Activated T-helper 17 cell treated with anti-CD3 and anti-CD28 coated beads, Interleukin-2, amount 50 U/mL, for 72 hours (primary cell): ENCODE measurements around the gene ADAM12. TPM values are rescaled to one million over a fixed set of nuclear protein-coding genes. Genes with fewer than 3 reads are reported as not detected.

ENCODE experiments used
- ATAC-seq: fragments of 150-1000 bp; cut with Tn5 transposase; replicated peaks from 2 replicates; pipeline ENCODE4 v1.10.0; 2021; ENCODE audit warnings: mild to moderate bottlenecking, moderate library complexity
- H3K27ac Mint-ChIP-seq: one replicate; pipeline ENCODE4 v1.8.0; 2022; ENCODE audit warnings: mixed read lengths
- H3K27me3 Mint-ChIP-seq: one replicate; pipeline ENCODE4 v1.8.0; 2022; ENCODE audit warnings: mixed read lengths
- H3K36me3 Mint-ChIP-seq: one replicate; pipeline ENCODE4 v1.8.0; 2022; ENCODE audit warnings: low read depth, mild to moderate bottlenecking, mixed read lengths
- H3K4me1 Mint-ChIP-seq: one replicate; pipeline ENCODE4 v1.8.0; 2022; ENCODE audit warnings: mixed read lengths
- H3K4me3 Mint-ChIP-seq: one replicate; pipeline ENCODE4 v1.8.0; 2022; ENCODE audit warnings: mild to moderate bottlenecking, mixed read lengths
- H3K9me3 Mint-ChIP-seq: one replicate; pipeline ENCODE4 v1.8.0; 2022; ENCODE audit warnings: mixed read lengths
- total RNA-seq, 2 donors: library from RNA; stranded (reverse); gene quantifications; one replicate each; pipeline ENCODE4 v1.2.3, GENCODE V29; 2022

ADAM12 gene
- total RNA-seq, 2 donors from 2014 or later: 8.4 to 25.5 TPM

DNA sequence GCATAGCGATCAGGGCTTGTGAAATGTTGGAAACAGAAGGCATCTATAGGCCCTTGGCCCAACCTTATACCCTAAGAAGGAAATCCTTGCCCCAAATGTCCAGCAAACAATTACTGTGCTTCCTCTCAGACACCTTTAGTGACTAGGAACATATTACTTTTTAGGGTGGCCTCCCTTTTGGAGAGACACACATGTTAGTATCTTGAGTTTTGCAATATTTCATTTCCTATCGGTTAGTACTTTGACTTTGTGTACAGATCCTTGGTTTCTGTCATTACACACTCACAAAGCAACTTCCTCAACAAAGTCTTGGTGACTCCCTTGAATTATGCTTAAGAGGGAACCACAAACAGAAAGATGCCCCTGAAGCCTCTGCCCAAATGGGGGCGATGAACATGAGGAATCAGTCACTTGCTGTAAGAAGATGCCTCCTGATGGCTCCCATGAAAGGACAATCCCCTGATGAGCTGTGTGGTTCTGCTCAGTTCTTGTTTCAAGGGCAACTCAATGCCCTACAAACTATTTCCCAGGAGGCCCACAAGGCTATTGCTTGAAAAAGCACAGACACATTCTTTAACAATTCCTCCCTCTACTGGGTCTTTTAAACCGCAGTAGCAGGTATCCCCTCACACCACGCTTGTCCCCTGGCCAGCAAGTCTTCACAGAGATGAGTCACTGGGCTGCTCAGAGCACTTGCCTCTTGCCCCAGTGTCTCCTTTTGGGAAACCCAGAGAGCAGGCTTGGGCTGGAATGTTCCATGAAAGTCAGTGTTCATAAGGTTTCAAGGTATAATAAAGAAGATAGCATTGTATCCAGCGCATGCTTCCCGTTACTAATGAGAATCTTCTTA is 295.7 kb downstream of the ADAM12 start:
- Mint-ChIP-seq H3K27ac (no peak overlapping the region), H3K36me3 (no peaks in the 10 kb centered on the region), H3K4me3 (no peak overlapping the region), H3K4me1 (no peaks in the 10 kb centered on the region), H3K9me3 (no peaks in the 10 kb centered on the region), H3K27me3 (no peaks in the 10 kb centered on the region)
- ATAC-seq: no peak

DNA sequence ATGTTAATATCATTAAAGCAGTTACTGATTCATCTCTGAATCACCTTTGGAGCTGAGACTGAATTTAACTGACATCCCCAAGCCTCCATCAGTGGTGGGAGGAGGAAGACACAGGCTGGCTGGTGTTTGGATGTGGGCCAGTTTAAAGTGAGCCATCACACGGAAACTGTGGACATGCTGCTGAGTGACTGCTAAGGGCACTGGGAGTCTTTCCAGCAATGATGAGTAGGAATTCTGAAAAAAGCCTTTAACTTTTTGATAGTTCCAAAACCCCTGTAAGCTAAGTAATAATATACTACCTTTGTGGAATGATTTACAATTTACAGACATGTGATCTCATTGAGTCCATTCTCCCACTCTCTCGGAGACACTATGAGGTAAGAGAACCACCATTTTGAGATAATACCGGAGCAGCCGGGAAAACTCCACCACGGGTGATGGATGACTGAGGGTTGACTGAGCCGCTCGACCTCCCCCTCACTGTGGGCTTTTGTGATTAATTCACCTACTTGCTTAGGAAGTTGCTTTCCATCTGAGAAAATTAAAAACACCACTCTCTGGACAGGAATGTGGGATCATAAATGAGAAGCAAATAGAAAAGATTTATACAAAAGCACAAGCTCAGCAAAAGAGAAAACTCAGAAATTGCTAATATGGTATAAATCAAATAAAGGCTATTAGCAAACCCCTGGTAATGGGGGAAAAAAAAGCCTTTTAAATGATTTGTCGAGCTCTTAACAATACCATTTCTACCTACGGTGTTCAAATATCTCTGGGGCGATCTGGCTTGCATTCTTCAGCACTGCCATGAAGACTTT is 297.2 kb downstream of the ADAM12 start:
- Mint-ChIP-seq H3K27ac (no peak overlapping the region), H3K9me3 (no peaks in the 10 kb centered on the region), H3K4me1 (no peaks in the 10 kb centered on the region), H3K27me3 (no peaks in the 10 kb centered on the region), H3K36me3 (no peaks in the 10 kb centered on the region), H3K4me3 (no peak overlapping the region)
- ATAC-seq: no peak

DNA sequence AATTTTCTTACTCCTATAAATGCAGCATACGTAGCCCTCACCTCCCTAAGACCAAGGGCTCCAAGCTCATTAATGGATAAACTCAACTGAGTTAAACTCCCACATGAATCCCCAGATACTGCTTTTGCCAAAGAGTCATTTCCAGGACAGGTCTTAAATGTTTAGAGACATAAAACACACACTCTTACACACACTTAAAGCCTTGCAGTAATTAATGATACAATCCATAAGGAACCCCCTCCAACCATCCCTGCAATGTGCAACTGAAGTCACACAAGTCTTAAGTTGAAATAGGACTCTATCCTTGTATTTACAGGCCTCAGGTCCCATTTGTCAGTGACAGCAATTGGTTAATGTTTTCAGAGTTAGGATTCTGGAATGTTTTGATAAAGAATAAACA is 297.8 kb downstream of the ADAM12 start:
- Mint-ChIP-seq H3K4me3 (no peak overlapping the region), H3K27me3 (no peaks in the 10 kb centered on the region), H3K27ac (no peak overlapping the region), H3K36me3 (no peaks in the 10 kb centered on the region), H3K4me1 (no peaks in the 10 kb centered on the region), H3K9me3 (no peaks in the 10 kb centered on the region)
- ATAC-seq: no peak

DNA sequence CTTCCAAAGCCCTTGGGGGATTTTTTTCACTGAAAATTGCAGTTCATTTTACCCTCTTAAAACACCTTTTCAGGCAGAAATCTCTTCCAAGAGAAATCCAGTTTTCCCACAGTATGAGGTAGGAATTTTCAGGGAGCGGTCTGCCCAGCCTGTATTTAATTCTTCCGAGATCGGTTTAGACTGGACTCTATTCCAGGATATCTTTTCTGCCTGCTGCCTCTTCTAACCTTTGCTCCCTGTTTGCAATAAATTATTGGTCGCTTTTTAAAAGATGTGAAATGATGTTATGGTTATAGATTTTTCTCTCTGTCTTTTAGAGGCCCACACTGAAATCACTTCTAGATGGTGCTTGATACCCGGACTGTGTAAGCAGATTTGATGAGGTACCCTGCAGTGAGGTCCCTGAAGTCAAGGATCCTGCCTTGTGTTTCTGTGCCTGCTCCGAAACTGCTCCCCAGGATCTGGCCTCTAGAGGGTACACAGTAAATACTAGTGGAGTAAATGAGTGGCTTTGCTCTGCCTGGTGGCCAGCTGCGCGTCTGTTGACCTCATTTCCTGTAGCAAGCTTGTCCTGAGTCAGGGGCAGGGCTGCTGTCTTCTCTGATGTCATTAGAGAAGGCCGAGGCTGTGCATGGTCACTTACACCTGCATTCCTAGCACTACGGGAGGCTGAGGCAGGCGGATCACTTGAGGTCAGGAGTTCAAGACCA is 300.3 kb downstream of the ADAM12 start:
- Mint-ChIP-seq H3K4me1 (no peaks in the 10 kb centered on the region), H3K27ac (no peak overlapping the region), H3K36me3 (no peaks in the 10 kb centered on the region), H3K4me3 (no peak overlapping the region), H3K27me3 (no peaks in the 10 kb centered on the region), H3K9me3 (no peaks in the 10 kb centered on the region)
- ATAC-seq: no peak

DNA sequence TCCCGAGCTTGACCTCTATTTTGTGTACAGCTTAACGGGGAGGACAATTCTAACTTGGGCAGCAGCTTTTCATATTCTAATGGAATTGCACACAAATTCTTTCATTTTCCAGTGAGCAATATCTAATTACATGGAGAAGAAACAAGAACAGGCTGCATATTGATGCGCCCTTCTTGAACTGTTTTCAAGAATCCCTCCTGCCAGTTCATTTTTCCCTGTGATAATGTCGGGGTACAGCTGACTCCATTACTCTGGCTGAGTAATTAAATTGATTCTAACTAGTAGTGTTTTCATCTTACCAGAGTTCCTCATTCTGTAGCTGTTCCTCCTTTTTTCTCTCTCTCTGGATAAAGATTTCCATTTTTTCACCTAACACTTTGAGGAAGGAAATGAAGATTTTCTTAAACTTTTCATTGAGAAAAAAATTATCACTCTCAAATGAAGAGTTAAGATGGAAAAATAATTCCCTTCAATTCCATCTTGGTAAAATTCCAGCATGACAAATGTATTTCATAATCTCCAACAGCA is 301.1 kb downstream of the ADAM12 start:
- Mint-ChIP-seq H3K9me3 (no peaks in the 10 kb centered on the region), H3K27me3 (no peaks in the 10 kb centered on the region), H3K27ac (no peak overlapping the region), H3K4me3 (no peak overlapping the region), H3K36me3 (no peaks in the 10 kb centered on the region), H3K4me1 (no peaks in the 10 kb centered on the region)
- ATAC-seq: no peak

DNA sequence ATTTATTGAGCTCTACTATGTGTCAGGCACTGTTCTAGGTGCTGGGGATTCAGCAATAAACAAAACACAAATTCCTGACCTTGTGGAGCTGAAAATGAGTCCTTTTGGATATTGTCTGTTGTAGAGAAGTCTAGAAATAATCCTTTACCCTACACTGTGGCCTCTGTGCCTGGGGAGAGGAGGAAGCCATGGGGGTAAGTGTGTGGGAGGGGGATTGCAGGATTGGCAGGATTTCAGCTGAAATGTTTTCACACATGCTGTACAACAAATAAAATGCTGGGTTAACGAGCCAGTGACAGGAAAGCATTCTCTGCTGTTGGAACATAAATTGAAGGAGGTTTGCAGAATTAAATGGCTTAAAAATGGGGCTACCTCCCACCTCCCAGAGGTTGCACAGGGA is 302.5 kb downstream of the ADAM12 start:
- H3K27ac Mint-ChIP-seq: no peak overlapping the region
- no peaks in the 10 kb centered on the region for H3K9me3 Mint-ChIP-seq
- H3K4me3 Mint-ChIP-seq: no peak overlapping the region
- H3K36me3 Mint-ChIP-seq: no peaks in the 10 kb centered on the region
- no peaks in the 10 kb centered on the region for H3K4me1 Mint-ChIP-seq
- no peaks in the 10 kb centered on the region for H3K27me3 Mint-ChIP-seq
- no peak for ATAC-seq

DNA sequence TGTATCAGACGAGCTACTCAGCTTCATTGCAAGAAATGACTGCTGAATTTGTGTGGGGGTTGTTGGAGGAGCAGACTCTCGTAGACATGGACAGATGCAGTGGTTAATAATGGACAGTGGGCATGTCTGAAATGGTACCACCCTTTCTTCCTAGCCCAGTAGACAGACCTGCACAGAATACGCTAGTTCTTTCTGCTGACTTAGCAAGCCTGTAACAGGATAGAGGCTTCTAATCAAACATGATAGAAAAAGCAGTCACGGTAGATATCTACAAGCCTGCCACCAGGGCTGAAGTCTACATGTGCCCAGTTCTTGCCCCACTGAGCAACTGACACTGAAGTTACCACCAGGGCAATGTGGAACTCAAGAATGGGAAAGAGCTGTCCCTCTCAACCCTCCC is 303.9 kb downstream of the ADAM12 start:
- Mint-ChIP-seq H3K9me3 (no peaks in the 10 kb centered on the region), H3K4me1 (no peaks in the 10 kb centered on the region), H3K27me3 (no peaks in the 10 kb centered on the region), H3K27ac (no peak overlapping the region), H3K36me3 (no peaks in the 10 kb centered on the region), H3K4me3 (no peak overlapping the region)
- no peak for ATAC-seq

DNA sequence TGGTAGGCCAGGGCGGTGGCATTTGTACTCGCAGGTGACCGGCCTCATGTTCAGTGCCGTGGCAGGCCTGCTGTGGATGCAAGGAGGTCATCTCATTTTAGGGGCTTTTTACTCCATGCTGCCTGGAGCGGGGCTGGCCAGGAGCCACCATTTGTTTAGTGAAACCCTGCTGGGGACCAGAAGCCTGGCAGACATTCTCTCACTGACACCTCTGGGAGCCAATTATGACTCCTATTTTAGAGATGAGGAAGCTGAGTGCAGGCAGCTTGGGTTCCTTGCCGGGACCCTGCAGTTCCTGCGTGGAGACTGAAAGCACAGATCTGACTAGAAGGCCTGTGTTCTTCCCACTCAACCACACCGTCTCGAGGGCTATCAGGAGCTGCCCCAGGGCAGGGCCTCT is 305.3 kb downstream of the ADAM12 start:
- no peak for ATAC-seq
- H3K27me3 Mint-ChIP-seq: no peaks in the 10 kb centered on the region
- no peaks in the 10 kb centered on the region for H3K4me1 Mint-ChIP-seq
- no peak overlapping the region for H3K4me3 Mint-ChIP-seq
- H3K36me3 Mint-ChIP-seq: no peaks in the 10 kb centered on the region
- H3K27ac Mint-ChIP-seq: no peak overlapping the region
- H3K9me3 Mint-ChIP-seq: no peaks in the 10 kb centered on the region

DNA sequence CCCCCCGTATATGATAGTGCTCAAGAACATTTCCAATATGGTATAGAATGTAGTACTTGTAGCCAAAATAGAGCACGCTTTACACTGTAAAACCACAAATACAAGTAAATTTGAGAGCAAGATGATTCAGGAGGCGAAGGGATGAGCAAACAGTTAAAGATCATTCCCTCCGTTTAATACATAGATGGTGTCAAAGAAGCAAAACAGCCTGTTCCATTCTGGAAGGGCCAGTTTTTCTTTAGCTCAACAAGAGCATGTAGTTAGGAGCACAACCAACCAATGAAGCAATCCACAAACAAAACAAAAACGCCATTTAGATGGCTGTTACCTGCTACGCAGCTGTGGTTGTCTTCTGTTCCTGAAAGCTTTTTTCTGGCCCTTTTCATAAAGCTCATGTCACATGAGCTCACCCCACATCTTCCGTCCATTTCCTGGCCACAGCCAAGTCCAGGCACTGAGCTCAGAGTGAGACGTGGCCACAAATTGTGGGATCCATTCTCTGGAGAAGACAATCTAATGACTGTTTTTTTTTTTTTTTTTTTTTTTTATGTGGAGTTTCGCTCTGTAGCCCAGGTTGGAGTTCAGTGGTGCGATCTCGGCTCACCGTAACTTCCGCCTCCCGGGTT is 306.3 kb downstream of the ADAM12 start:
- ATAC-seq: no peak
- Mint-ChIP-seq H3K4me1 (no peaks in the 10 kb centered on the region), H3K36me3 (no peaks in the 10 kb centered on the region), H3K27ac (no peak overlapping the region), H3K27me3 (no peaks in the 10 kb centered on the region), H3K9me3 (no peaks in the 10 kb centered on the region), H3K4me3 (no peak overlapping the region)

DNA sequence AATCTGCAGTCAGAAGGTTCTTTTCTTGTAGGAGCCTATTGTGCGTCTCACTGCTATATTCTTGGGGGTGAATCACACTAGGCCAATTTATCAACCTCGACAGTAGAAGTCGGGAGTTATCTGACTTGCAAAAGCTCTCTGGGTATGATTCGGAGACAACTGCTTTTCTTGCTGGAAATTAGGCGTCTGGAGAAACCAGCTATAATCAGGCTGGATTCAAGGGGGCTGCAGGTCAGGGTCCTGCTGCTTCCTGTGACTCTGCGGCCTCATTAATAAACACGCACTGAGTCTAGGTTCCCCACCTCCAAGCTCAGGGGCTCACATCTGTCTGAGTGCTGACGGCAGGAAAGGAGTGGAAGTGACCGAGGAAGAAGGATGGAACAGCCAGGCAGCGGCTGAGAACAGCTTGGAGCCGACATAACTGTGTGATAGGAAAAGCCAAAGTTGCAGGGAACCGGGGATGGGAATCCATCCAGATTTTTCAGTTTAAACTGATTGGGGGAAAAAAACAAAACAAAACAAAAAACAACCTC is 307.3 kb downstream of the ADAM12 start:
- Mint-ChIP-seq H3K9me3 (no peaks in the 10 kb centered on the region), H3K4me3 (no peak overlapping the region), H3K4me1 (no peaks in the 10 kb centered on the region), H3K27me3 (no peaks in the 10 kb centered on the region), H3K27ac (no peak overlapping the region), H3K36me3 (no peaks in the 10 kb centered on the region)
- ATAC-seq: no peak

DNA sequence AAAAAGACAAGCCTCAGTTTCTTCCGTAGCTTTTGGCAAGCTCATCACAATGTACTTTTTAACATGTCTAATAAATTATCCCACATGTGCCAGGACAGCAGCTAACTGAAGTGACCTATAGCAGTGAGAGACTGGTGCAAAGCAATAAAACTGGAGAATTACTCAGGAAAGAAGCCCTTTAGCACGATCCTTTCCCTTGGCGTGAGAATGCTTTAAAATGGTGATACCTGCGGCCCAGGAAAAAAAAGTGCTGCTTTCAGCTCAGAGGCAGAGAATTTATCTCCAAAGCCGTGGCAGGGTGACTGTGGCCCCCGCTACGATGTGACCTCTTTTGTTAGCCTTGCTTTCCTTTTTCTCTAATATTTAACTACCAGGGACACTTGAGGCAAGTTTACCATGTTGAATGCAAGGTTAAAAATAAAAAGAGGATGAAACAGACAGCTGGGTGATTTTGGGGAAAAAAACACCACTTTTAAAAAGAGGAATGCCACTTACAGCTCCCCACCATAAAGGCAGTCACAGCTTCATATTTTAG is 307.9 kb downstream of the ADAM12 start:
- ATAC-seq: no peak
- H3K9me3 Mint-ChIP-seq: no peaks in the 10 kb centered on the region
- no peak overlapping the region for H3K27ac Mint-ChIP-seq
- H3K36me3 Mint-ChIP-seq: no peaks in the 10 kb centered on the region
- no peaks in the 10 kb centered on the region for H3K27me3 Mint-ChIP-seq
- H3K4me1 Mint-ChIP-seq: no peaks in the 10 kb centered on the region
- H3K4me3 Mint-ChIP-seq: no peak overlapping the region

DNA sequence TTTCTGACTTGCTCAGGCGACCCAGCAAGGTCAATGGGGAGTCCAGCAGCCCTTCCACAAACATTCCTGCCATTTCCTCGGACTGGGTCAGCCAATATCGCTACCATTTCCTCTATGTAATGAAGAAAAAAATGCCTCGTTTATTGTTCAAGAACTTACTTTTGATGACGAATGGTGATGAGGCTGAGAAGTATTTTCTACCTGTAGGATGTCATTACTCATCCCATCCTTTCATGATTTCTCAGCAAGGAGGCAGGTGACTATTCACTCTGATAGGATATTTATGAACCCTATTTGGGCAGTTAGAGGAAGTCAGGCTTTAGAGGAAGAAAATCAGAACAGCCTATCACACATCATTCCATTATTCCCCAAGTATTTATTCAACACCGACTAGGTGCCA is 313.3 kb downstream of the ADAM12 start:
- H3K4me1 Mint-ChIP-seq: no peaks in the 10 kb centered on the region
- H3K9me3 Mint-ChIP-seq: no peaks in the 10 kb centered on the region
- no peaks in the 10 kb centered on the region for H3K27me3 Mint-ChIP-seq
- H3K36me3 Mint-ChIP-seq: no peaks in the 10 kb centered on the region
- no peak overlapping the region for H3K4me3 Mint-ChIP-seq
- H3K27ac Mint-ChIP-seq: no peak overlapping the region
- no peak for ATAC-seq

DNA sequence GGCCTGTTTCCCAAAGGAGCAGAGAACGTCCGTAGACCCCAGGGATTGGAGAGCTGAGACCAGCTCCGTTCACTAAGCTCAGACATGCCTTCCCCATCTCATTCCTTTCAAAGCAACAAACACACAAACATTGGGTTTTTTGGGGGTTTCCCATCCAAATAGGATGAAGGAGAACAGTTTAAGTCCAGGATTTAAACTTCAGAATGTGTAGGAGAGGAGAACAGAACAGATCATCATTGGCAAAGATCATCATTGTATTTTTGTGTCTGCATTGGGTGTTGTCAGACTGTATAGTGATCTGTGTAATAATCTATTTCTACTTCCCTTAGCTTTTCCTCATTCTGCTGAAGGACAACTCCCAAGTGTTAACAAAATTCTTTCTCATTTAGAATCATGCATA is 314.0 kb downstream of the ADAM12 start:
- Mint-ChIP-seq H3K9me3 (no peaks in the 10 kb centered on the region), H3K4me3 (no peak overlapping the region), H3K27ac (no peak overlapping the region), H3K27me3 (no peaks in the 10 kb centered on the region), H3K36me3 (no peaks in the 10 kb centered on the region), H3K4me1 (no peaks in the 10 kb centered on the region)
- no peak for ATAC-seq

DNA sequence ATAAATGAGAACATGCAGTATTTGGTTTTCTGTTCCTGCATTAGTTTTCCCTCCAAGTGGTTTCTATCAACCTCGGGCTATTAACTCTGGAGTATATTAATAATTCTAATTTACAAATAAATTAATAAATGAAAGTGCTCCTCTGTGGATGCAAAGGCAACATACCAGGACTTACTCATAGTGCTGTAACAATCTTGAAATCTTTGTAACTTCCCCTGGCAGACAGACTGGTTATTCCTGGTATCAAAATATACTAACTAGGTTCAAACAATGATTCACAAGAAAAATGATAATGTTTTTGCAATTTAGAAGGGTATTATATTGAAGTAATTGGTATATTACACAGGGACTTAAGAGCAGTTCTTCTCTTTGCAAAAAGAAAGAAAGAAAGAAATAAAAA is 314.7 kb downstream of the ADAM12 start:
- Mint-ChIP-seq H3K27ac (no peak overlapping the region), H3K9me3 (no peaks in the 10 kb centered on the region), H3K4me1 (no peaks in the 10 kb centered on the region), H3K36me3 (no peaks in the 10 kb centered on the region), H3K4me3 (no peak overlapping the region), H3K27me3 (no peaks in the 10 kb centered on the region)
- no peak for ATAC-seq
